GM10847 (cell line): ENCODE results near the gene SGMS1.

Experiments
- POLR2A ChIP-seq: IDR thresholded peaks from 2 replicates; pipeline ENCODE4 v1.6.1; 2011; ENCODE audit not compliant: insufficient read length; ENCODE audit errors: extremely low read depth

Gene SGMS1

DNA sequence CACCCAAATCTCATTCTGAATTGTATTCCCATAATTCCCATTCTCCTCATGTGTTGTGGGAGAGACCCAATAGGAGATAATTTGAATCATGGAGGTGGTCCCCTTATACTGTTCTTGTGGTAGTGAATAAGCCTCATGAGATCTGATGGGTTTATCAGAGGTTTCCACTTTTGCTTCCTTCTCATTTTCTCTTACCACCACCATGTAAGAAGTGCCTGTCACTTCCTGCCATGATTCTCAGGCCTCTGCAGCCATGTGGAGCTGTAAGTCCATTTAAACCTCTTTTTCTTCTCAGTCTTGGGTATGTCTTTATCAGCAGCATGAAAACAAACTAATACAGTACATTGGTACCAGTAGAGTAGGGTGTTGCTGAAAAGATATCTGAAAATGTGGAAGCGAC, 274.2 kb downstream of the SGMS1 start:
- no peak for TF ChIP-seq POLR2A

GRCh38 chr10:50347394-50347802, 276.4 kb downstream of the SGMS1 start:
- no peak for TF ChIP-seq POLR2A

DNA sequence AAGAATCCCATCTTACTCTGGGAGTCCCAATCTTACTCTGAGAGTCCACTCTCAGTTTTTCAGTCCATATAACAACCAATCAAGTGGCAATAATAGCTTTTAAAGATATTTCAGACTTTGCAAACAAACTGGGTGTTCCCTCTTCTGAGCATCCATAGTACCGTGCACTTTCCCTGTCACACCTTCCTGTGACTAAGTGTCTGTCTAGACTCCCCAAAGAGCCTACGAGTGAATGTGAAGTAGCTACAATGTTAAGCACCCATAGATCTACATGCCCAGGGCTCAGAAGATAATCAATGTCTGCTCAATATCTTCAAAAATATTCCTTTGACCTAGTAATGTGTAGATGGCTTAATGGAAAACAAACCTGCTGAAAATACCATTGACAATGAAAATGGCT, 276.8 kb downstream of the SGMS1 start:
- no peak for TF ChIP-seq POLR2A

GRCh38 chr10:50345545-50345944, 278.2 kb downstream of the SGMS1 start:
- no peak for TF ChIP-seq POLR2A

GRCh38 chr10:50343702-50344331, 279.9 kb downstream of the SGMS1 start:
- no peak for TF ChIP-seq POLR2A

- TF ChIP-seq POLR2A = no peak
Measured at GRCh38 chr10:50341987-50342386, 281.8 kb downstream of the SGMS1 start.

- TF ChIP-seq POLR2A = no peak
Measured at GRCh38 chr10:50336140-50336539, 287.6 kb downstream of the SGMS1 start.

- TF ChIP-seq POLR2A = no peak
Measured at GRCh38 chr10:50335397-50335796, 288.4 kb downstream of the SGMS1 start.

DNA sequence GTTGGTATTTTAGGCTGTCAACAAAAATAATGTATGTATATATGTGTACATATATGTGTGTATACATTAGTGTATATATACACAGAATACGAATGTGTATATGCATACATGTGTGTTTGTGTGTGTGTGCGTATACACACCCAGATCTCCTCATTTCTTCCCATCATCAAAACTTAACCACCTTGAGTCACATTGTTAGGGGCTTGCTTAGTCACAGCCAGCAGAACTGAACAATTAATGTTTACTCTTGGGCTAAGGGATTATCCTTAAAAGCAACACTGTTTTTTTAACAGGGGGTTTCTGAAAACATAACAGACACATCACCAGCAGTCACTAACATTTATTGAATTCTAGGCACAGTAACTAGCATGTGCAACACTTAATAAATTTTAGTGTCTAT, 289.5 kb downstream of the SGMS1 start:
- TF ChIP-seq POLR2A = no peak

- TF ChIP-seq POLR2A = no peak
Measured at GRCh38 chr10:50333872-50334271, 289.9 kb downstream of the SGMS1 start.

GRCh38 chr10:50332108-50332842, 291.5 kb downstream of the SGMS1 start:
- TF ChIP-seq POLR2A = no peak

- no peak for TF ChIP-seq POLR2A
Measured at GRCh38 chr10:50331486-50331885, 292.3 kb downstream of the SGMS1 start.

GRCh38 chr10:50326757-50327701, 296.7 kb downstream of the SGMS1 start:
- TF ChIP-seq POLR2A = no peak

DNA sequence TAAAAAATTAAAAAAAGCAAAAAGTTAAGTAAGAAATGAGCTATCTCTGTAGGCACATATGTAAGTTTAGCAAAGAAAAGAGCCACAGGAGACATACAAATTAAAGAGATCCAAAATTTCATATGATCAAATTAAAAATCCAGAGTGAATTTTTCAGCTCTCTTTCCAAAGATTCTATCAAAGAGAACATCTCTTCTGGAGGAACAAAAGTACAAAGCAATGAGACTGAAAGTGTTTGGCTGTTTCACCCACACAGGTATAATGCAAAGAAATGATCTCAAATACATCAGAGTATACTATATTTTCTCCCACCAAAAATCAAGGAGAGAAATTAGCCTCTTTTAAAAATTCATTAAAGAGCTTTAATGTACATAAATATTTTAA, 297.6 kb downstream of the SGMS1 start:
- no peak for TF ChIP-seq POLR2A

DNA sequence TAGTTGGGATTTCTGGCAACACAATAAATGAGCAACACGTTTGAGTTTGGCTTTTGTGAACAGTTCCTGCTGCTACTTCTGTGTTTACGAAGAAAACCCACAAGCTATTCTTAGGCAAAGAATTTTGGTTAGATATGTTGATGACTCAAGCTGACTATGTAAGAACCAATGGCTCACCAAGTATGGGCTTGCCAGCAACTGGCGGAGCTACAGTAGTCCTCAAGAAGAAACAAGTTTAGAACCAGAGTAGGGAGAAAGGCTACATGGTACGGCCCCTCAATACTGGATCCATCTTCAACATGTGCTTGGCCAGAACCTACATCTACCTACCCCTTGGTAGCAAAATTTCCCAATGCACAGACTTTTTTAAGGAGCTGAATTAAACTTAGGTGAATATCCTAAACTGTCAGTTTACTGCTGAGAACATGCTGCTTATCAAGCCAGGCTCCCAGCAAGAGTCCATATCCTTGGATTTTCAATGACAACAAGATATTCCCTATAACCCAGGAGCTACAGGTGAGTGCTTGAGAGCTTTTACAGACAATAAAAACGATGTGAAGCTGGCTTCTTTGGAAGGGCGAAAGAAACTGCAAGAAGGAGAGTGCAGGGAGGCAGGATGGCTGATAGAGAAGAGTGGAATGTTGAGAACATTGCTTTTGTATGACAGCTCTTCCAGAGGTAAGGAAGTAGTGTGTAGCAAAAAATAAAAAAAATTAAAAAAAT, 298.1 kb downstream of the SGMS1 start:
- no peak for TF ChIP-seq POLR2A
